CD4-positive, alpha-beta T cell treated with Interferon alpha-2 for 1 hour (primary cell): ENCODE data around the gene BCL11B.

Experiments
- DNase-seq, 2 donors: peaks; one replicate each; pipeline ENCODE4 v3.0.0-alpha.2; 2020 to 2022

Gene BCL11B

GRCh38 chr14:99271951-99272631 lies at the start of gene BCL11B:
BCL11B (minus strand) TSS chr14:99272197; CDS start chr14:99271218, 979 bp downstream.
- DNase-seq, result peak; percentile 90 to 95

- DNase-seq, result no peak
Observed at GRCh38 chr14:99321236-99321925, 49.4 kb upstream of the BCL11B start.

- no peak for DNase-seq
Observed at GRCh38 chr14:99320621-99321235, 48.7 kb upstream of the BCL11B start.

- DNase-seq, result peak; percentile 62 to 77
Observed at GRCh38 chr14:99320105-99320572, 48.1 kb upstream of the BCL11B start.

- DNase-seq, result no peak
Observed at GRCh38 chr14:99318959-99319295, 46.9 kb upstream of the BCL11B start.

GRCh38 chr14:99318091-99318958 lies 46.3 kb upstream of the BCL11B start:
- no peak for DNase-seq

- no peak for DNase-seq
Observed at GRCh38 chr14:99317231-99318090, 45.5 kb upstream of the BCL11B start.

GRCh38 chr14:99316281-99317163 lies 44.5 kb upstream of the BCL11B start:
- no peak for DNase-seq

- DNase-seq, result no peak
Observed at GRCh38 chr14:99315197-99315596, 43.2 kb upstream of the BCL11B start.

GRCh38 chr14:99314623-99315022 lies 42.6 kb upstream of the BCL11B start:
- DNase-seq, result no peak

GRCh38 chr14:99313234-99313633 lies 41.2 kb upstream of the BCL11B start:
- no peak for DNase-seq

GRCh38 chr14:99312106-99312505 lies 40.1 kb upstream of the BCL11B start:
- no peak for DNase-seq

GRCh38 chr14:99309220-99309766 lies 37.3 kb upstream of the BCL11B start:
- no peak for DNase-seq

GRCh38 chr14:99304208-99304607 lies 32.2 kb upstream of the BCL11B start:
- DNase-seq, result no peak

GRCh38 chr14:99300190-99300589 lies 28.2 kb upstream of the BCL11B start:
- no peak for DNase-seq

- no peak for DNase-seq
Observed at GRCh38 chr14:99296517-99296916, 24.5 kb upstream of the BCL11B start.

GRCh38 chr14:99289394-99290189 lies 17.6 kb upstream of the BCL11B start:
- DNase-seq, result no peak

GRCh38 chr14:99288948-99289347 lies 17.0 kb upstream of the BCL11B start:
- no peak for DNase-seq

- DNase-seq, result peak in 1 of 2 donors; percentile 57
Observed at GRCh38 chr14:99287269-99287942, 15.4 kb upstream of the BCL11B start.
